ENCODE results near the gene PRRT1.

PRRT1 gene

GRCh38 chr6:32173051-32173727 is 21.4 kb upstream of the PRRT1 start:
- DNase-seq (ENCODE audit: low spot score) = no peak
- in situ Hi-C loops (cut with MboI; ENCODE audit: low pct_unique_long_range_greater_than_20kb, low sequenced_read_pairs, unreplicated experiment) = no loop called here
- TF ChIP-seq CTCF (IDR thresholded peaks at IDR 0.05; ENCODE audit: extremely low read depth, insufficient read depth, missing control alignments) = no peak

DNA sequence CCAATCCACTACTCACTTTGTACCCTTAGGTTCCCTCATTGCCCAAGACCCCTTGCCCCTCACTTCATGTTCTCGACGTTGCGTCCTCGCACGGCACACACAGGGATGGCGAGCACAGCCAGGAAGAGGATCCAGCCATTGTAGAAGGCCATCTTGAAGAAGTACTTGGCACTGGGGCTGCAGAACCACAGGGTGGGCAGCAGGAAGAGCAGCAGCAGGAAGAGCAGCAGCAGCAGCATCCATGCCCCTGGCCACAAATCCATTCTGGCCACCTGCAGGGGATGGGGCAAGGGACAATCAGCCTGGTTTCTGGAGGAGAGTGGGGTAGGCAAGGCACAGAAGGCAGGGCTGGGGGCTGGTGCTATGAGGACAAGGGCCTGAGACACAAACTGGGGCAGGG is 19.5 kb upstream of the PRRT1 start:
- no peak for TF ChIP-seq CTCF (IDR thresholded peaks at IDR 0.05; ENCODE audit: extremely low read depth, insufficient read depth, missing control alignments)
- in situ Hi-C loops (cut with MboI; ENCODE audit: low pct_unique_long_range_greater_than_20kb, low sequenced_read_pairs, unreplicated experiment) = no loop called here
- DNase-seq (ENCODE audit: low spot score) = no peak

DNA sequence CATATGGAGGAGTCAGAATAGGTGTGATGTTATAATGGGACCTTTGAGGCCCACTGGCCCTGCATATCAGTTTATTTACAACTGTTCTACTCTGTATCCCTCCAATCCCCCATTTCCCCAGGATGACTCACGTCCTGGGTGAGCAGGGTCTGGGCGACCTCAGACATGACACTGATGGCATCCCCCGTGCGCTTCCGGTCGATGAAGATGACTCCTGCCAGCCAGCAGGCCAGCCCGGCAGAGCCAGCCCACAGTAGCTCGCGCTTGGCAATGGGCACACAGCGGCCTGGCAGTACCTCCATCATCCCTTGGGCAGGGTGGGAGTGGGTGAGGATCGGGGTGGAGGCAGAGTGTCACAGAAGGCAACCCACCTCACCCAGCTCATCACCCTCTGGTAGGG is 18.6 kb upstream of the PRRT1 start:
- DNase-seq (ENCODE audit: low spot score) = no peak
- in situ Hi-C loops (cut with MboI; ENCODE audit: low pct_unique_long_range_greater_than_20kb, low sequenced_read_pairs, unreplicated experiment) = no loop called here
- TF ChIP-seq CTCF (IDR thresholded peaks at IDR 0.05; ENCODE audit: extremely low read depth, insufficient read depth, missing control alignments) = no peak

DNA sequence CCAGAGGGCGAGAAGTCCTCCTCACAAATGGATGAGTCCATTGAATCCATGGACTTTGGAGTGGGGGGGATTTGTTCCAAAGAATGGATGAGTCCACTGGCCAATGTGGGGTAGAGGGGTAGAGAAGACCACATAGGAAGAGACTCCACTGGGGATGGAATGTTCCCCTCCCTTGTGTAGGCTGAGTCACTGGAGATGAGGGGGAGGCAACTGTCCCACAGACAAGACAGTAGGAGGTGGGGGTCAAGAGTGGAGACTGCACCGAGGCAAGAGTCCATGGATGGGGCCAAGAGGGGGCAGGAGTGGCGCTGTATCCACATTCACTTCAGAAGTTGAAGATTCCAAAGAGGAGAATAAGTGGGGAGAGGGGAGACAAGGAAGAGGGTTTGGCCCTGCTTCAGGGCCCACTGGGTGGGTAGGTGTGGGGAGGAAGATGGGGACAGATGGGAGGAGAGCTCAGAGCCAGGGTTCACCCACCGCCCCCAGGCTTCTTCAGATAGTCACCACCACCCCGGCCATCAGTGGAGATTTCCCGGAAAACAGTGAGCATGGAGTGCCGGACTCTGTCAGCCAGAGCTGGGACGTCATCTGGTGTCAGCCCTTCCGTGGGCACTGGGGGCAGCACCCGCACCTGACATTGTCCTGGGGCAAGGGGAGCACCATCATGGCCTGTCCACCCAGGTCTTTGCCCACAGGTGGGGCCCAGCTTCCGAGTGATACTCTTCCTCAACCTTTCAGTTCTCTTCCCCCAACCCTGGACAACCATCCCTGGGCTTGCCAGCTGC is 17.3 kb upstream of the PRRT1 start:
- DNase-seq (ENCODE audit: low spot score) = no peak
- in situ Hi-C loops (cut with MboI; ENCODE audit: low pct_unique_long_range_greater_than_20kb, low sequenced_read_pairs, unreplicated experiment) = no loop called here
- no peak for TF ChIP-seq CTCF (IDR thresholded peaks at IDR 0.05; ENCODE audit: extremely low read depth, insufficient read depth, missing control alignments)

GRCh38 chr6:32168350-32168749 is 16.6 kb upstream of the PRRT1 start:
- DNase-seq (ENCODE audit: low spot score) = no peak
- in situ Hi-C loops (cut with MboI; ENCODE audit: low pct_unique_long_range_greater_than_20kb, low sequenced_read_pairs, unreplicated experiment) = no loop called here
- no peak for TF ChIP-seq CTCF (IDR thresholded peaks at IDR 0.05; ENCODE audit: extremely low read depth, insufficient read depth, missing control alignments)

- no peak for DNase-seq (ENCODE audit: low spot score)
- TF ChIP-seq CTCF (IDR thresholded peaks at IDR 0.05; ENCODE audit: extremely low read depth, insufficient read depth, missing control alignments) = no peak
- in situ Hi-C loops (cut with MboI; ENCODE audit: low pct_unique_long_range_greater_than_20kb, low sequenced_read_pairs, unreplicated experiment) = no loop called here
Observed at GRCh38 chr6:32167761-32168262, 16.1 kb upstream of the PRRT1 start.
